Islet precursor cell (in vitro differentiated cells): ENCODE measurements around the gene FBXO28.
A peak's percentile ranks its signal among the peaks of the same experiment; 100 is the strongest.

ENCODE experiments used
- DNase-seq: peaks from one replicate; pipeline ENCODE4 v3.0.0-alpha.2; 2018

FBXO28 gene

DNA sequence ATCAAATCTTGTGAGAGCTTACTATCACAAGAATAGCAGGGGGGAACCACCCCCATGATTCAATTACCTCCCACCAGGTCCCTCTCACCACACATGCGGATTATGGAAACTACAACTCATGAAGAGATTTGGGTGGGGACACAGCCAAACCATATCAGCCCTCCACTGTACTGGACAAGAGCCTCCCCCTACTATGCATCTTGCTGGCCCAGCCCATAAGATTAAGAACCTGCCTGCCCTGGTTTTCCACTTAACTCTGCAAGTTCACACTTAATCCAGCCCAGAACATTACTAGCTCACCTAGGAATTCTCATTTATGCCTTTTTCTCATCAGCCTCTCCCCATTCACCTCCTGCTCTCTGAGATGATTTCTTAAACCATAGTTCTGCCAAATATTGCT lies 18.0 kb upstream of the FBXO28 start:
- DNase-seq, result no peak

DNA sequence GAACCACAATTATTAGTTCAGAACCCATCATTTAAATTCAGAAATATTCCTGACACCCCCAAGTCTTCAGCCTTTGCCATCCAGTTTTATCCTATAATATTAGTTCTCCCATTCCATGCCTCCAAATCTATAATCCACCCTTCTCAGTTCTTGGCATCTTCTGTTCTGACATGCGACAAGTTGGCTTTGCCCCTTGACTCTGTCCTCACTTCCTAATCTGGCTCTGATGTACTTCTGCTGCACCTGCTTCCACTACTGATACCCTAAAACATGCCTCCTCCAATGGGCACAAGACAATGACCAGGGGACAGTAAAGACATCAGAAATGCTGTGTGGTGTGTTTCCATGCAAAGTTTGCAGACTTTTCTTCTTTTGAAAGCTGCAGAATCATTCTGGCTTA lies 17.1 kb upstream of the FBXO28 start:
- no peak for DNase-seq

DNA sequence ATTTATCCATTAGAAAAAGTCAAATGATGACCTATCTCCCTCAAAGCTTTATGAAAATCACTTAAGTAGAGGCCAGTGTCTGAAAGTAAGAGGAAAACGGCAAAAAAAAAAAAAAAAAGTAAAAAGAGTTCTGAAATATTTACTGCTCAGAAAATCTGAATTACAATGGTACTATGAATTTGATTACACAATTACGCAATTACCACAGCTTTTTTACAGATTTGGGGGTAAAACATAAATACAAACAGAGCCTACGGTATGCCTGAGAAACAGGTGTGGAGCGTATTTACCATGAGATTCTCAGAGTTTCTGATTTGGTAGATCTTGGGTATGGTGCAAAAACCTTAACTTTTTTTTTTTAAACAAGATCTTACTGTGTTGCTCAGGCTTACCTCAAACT lies 15.9 kb upstream of the FBXO28 start:
- DNase-seq, result no peak

DNA sequence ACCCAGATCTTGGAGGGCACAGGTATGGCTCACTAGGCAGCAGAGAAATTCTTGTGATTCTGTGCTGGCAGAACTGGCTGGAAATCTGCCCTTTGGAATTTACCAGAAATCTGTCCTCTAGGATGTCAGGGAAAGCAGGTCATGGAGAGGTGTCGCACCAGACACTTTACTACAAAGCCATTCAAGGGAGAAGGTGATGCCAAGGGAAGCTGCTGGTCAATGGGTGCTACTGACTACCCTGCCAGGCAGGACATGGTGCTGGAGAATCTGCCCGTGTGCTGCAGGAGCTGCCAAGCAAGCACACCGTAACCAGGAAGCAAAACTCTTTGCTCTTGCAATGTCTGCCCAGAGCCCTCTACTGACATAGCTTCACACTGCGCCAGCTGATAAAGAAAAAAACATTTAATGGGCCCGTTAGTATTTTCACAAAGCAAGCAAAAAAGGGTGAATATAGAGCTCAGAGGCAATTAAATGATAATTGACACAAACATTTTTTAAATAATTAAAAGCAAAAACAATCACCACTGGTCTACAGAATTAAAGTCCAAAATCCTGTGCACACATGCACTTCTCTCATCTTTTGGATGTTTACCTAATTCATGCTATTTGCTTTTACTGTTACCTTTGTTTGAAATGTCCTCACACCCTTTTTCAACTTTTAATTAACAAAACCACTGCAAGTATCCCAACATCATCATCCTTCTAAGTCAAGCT lies 7.2 kb upstream of the FBXO28 start:
- peak; percentile 62 for DNase-seq

DNA sequence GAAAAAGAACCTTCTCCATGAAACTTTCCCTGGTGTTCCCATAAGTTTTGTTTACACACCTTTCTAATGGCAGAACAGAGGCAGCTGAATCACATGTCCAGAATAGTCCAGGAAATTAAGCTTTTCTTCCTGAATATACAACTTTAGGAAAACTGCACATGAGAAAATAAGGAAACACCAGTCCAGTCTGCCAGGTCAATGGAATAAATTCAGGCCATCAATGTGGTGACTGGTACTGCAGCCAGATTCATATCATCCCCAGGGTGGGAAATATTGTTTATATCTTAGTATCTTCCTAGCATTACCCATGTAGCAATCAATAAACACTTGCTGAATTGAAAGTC lies 6.7 kb upstream of the FBXO28 start:
- DNase-seq, result no peak

DNA sequence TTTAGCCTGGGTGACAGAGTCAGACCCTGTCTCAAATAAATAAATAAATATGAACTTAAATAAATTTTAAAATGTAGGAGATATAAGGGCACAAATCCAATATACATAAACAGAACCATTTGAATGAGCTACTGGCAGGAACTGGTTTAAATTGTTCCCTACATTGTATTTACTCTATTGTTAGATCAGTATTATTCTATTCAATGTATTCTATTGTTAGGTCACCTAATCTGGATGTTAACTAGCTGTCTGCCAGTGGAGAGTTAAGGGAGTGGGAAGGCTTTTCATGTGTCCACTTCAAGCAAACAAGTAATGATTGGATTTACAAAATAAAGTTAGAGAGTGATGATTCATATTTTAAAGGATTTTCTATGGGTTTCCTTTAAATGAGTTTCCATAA lies 4.9 kb upstream of the FBXO28 start:
- no peak for DNase-seq

DNA sequence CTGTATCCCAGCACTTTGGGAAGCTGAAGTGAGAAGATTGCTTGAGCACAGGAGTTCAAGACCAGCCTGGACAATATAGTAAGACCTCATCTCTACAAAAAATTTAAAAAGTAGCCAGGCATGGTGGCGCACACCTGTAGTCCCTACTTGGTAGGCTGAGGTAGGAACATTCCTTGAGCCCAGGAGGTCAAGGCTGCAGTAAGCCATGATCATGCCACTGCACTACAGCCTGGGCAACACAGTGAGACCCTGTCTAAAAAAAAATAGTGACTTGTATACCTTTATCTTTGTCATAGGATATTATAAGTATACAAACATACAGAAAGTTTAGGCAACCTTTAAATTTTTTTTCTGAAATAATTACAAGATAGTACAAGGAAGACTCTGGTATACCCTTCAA lies 3.9 kb upstream of the FBXO28 start:
- no peak for DNase-seq

DNA sequence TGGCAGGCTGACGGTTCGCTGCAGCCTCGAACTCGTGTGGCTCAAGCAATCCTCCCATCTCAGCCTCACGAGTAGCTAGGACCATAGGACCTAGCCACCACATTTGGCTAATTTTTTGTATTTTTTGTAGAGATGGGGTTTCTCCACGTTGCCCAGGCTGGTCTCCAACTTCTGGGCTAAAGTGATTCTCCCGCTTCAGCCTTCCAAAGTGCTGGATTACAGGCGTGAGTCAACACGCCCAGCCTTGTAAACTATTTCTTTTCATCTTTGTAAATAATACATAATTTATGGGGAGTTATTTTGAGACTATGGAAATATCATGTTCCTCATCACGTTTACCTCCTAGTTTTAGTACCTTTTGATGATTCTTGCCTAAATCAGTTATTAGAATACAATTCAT lies 906 bp upstream of the FBXO28 start:
- no peak for DNase-seq

DNA sequence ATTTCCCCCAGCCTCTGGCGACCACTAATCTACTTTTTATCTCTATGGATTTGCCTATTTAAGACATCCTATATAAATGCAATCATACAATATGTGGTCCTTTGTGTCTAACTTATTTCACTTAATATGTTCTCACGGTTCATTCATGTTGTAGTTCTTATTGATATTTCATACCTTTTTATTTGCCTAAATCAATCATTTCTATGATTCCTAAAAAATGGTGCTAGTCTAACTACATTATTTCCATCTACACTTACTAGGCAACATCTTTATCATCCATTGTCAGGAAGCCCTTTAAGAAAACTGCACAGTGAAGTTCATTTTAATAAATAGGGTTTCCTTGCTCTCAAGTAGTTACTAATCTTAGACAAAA lies 380 bp upstream of the FBXO28 start:
- DNase-seq, result no peak

DNA sequence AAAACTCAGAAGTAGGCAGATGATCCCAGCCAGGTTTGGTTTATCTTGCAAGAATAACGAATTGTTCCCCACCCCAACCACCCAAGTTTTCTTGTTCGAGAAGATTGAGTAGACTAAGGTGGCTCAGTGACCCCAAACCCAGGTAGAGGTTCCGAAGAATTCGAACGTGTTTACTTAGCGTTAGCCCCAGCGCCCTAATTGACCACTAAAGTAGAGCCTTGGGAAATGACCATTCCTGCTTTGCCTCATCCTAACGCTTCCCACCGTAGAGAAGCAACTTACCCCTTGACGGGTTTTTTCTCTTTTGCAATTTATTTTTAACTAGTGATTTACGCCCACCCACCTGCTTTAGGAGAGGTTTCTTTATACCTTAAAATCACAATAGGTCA lies 870 bp downstream of the FBXO28 start:
- DNase-seq, result no peak

DNA sequence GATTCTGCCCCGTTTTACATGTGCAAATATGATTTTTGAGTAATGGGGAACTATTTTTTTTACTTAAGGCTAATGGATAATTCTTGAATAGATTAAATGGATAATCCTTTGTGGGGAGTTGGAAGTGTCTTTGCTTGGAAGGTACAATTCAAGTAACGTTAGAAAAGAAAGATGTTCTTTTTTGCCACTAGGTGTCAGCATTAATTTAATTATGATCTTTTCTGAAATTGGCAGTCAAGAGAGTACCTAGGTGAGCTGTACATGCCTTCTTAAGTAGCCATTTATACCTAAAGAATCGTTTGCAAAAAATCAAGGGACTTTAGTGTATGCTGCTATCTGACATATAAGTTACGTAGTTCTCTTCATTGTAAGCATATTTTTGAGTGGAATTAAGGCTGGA lies 2.2 kb downstream of the FBXO28 start:
- no peak for DNase-seq

DNA sequence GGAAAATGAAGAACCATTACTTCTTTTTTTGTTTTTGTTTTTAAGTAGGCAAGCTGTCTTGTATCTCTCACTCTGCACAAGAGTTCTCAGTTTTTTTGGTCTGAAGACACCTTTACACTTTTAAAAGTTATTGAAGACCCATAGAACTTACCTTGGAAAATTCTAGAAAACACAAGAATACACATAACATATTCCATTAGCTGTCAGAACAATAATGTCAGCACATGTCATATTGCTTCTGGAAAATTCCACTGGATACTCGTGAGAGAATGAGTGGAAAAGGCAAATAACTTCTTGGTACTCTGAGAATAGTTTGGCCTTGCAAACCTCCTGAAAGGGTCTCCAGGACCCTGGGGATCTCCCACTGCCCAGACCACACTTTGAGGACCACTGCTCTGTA lies 4.8 kb downstream of the FBXO28 start:
- no peak for DNase-seq

DNA sequence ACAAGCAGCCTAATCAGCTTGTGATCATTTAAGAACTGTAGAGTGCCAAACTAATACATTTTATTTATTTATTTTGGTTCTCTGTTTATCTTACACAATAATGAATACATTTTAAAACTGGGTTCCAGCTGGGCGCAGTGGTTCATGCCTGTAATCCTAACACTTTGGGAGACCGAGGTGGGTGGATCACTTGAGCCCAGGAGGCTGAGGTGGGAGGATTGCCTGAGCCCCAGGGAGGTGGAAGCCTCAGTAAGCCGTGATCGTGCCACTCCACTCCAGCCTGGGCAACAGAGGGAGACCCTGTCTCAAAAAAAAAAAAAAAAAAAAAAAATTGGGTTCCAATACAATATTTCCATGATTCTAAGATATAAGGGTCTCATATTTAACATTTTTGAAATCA lies 9.2 kb downstream of the FBXO28 start:
- DNase-seq, result no peak

DNA sequence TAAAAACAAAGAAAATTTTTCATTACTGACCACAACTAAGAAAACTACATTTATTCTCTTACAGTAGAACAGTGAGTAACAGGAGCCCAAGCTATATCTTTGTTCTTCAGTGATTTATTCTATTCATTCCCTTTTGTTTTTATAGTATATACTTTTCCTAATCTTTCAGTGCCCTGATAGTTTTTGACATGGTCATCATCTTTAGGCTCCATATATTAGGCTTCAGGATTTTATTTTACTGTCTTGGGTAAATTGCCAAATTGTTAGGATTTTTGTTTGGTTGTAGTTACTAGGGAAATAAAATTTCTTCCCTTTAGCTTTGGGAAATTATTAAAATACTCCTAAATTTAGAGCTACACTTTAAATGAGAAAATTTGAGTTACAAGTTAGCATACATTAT lies 10.3 kb downstream of the FBXO28 start:
- no peak for DNase-seq

DNA sequence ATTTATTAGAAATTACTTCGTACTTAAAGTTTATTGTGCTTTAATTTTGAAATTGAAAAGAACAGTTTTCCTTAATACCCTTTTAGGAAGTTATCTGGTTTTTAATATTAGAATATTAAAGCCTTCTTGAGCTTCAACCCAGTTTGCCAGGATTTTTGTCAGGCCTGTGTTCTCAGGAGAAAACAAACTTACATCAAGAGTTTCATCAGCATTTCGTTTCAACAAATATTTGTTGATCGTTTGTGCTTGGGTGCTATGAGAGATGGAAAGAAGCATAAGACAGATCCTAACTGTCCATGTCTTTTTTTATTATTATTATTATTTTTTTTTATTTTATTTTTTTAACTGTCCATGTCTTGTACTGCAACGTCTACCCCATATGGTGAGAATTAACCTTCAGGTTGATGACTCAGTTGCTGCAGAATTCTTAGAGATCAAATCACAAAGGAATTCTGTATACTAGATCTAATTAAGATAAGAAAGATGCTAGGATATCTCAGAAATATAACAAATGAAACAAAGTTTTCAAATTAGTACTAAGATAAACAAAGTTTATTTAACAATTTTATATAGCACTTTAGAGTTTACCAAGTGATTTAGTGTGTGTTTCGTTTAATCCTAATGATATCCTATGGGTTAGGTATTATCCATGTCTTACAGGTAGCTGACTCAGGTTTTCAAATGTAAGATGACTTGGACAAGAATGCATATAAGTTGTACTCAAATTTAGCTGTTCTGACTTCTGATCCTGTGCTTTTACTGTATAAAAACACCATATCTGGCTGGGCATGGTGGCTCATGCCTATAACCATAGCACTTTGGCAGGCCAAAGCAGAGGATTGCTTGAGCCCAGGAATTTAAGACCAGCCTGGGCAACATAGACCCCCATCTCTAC lies 14.3 kb downstream of the FBXO28 start:
- no peak for DNase-seq

DNA sequence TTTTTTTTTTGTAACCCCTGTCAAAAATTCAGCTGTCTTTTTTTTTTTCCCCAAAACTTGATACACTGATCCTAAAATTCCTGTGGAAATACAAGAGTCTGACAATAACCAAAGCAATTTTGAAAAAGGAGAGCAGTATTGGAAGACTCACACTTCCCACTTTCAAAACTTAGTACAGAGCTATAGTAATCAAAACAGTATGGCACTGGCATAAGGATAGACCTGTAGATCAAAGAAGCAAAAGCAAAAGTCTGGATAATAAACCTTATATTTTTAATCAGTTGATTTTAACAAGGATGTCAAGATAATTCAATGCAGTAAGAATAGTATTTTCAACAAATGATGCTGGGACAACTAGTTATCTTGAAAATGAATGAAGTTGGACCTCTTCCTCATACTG lies 17.3 kb downstream of the FBXO28 start:
- DNase-seq, result no peak

DNA sequence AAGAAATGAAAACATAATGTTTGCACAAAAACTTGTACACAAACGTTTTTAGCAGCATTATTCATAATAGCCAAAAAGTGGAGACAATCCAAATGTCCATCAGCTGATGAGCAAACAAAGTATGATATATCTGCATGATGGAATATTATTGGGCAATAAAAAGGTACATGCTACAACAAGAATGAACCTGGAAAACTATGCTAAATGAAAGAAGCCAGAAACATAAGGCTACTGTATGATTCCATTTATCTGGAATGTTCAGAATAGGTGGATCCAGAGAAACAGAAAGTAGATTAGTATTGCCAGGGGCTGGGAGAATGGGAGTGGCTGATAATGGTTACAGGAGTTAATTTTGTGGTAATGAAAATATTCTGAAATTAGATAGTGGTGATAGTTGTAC lies 19.0 kb downstream of the FBXO28 start:
- DNase-seq, result no peak

DNA sequence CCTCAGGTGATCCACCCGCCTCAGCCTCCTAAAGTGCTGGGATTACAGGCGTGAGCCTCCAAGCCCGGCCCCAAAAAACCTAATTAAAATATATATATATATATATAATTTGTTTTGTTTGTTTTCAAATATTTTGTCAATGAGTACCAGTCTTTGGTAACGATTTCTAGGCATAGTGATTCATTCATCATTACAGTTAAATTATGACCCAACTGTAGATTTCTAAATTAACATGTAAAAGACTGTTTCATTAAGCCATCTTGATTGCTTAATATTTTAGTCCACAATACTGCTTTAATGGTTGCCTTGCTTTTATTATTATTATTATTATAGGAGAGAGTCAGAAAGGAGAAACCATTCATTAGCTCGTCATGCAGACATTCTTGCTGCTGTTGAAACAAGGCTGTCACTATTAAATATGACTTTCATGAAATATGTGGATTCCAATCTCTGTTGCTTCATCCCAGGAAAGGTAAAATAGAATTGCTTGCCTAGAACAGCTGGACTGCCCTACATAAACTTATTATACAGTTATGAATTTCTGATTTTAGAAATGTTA lies 19.9 kb downstream of the FBXO28 start:
- no peak for DNase-seq

DNA sequence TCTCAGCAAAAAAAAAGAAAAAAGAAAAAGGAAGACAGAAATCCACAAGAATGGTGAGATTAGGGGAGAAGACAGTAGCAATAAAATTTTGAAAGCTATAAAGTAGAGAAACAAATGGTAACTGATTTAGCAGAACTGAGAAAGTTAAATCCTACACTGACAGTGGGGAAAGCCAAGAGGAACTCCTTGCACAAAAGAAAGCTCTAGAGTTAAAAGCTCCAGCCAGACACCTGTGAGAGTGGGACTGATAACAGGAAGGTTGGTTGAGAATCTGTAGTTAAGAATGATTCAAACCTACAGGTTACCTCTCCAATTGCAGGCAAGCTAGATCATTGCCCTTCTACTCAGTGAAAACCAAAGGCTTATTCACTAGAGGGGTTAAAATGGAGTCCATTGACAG lies 23.6 kb downstream of the FBXO28 start:
- no peak for DNase-seq

DNA sequence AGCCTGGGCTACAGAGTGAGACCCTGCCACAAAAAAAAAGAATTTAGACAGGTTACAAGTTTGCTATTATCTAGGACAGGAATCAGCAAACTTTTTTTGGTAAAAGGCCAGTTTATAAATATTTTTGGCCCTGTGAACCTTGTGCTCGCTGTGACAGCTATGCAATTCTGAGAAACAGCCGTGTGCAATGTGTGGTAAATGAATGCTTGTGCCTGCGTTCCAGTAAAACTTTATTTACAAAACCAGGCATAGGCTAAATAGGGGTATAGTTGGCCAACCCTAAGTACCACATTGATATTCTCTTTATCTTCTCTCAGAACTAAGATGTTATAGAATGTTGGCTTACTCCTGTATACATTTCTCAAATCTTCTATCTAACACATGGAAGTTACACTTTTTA lies 24.3 kb downstream of the FBXO28 start:
- no peak for DNase-seq

DNA sequence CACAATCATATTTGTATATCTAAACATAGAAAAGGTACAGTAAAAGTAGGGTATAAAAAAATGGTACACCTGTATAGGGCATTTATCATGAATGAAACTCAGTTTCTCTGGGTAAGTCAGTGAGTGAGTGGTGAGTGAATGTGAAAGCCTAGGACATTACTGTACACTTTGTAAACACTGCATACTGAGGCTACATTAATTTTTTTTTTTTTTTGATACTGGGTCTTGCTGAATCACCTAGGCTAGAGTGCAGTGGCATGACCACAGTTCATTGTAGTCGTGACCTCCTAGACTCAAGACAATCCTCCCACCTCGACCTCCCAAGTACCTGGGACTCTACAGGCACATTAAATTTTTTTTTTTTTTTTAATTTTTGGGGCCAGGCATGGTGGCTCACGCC lies 27.8 kb downstream of the FBXO28 start:
- DNase-seq, result no peak

DNA sequence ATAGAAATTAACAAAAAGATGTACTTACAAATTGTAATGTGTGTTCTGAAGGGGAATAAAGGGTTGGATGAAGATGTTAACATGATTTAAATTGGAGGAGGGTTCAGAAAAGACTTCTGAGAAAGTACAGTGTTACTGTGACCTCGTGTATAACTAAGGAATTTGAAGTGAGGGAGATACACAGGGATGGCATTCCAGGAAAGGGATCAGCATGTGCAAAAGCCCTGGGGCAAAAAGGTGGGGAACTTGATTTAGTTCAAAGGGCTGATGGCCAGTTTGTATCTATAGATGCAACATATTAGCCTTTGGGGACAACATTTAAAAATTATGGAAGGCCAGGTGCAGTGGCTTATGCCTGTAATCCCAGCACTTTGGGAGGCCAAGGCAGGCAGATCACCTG lies 35.8 kb downstream of the FBXO28 start:
- no peak for DNase-seq

DNA sequence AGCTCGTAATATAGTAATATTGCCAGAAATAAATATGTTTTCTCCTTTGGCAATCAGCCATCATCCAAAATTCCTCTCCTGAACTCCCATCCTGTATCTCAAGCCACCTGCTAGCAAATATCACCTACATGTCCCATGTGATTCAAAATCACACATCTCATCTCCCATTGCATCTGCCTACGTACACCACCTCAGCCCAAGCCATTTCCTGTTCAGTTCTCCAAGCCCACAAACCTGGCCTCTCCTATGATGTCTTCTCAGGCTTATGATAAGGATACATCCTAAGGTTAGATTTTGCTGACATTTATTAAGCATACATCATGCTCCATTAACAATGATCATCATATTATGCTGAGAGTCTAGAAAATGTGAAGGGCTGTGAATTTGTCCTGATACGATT lies 37.2 kb downstream of the FBXO28 start:
- no peak for DNase-seq

DNA sequence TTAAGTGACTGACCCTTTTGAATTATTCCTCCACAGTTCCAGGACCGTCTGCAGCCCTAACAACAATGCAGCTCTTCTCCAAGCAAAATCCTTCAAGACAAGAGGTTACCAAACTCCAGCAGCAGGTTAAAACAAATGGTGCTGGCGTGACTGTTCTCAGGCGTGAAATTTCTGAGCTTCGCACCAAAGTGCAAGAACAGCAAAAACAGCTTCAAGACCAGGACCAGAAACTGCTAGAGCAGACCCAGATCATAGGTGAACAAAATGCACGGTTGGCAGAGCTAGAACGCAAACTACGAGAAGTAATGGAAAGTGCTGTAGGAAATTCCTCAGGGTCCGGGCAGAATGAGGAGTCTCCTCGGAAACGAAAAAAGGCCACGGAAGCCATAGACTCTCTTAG lies 43.4 kb downstream of the FBXO28 start:
- no peak for DNase-seq

DNA sequence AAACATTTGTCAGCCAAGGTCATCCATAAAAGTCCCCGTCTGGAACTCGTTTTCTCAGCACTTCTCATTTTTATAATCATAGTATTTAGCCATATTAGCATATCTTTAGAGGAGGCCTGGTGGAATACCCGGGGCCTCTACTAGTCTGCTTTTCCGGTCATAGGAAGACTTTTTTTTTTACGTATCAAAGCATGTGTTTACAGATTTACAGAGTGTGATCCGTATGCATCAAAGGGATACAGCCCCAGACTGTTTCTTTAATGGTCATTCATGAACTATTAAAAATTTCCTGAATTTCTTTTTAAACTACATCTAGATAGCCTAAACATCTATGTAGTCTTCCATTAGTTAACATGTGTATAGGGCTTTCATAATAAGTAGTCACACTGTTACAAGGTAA lies 45.6 kb downstream of the FBXO28 start:
- DNase-seq, result no peak
